Measurements from ENCODE around the gene APOO. TPM values are rescaled to one million over a fixed set of nuclear protein-coding genes. Genes with fewer than 3 reads are reported as not detected.
"Not testable (repeated sequence)": the region's sequence is repeated elsewhere in the genome, so short reads cannot be mapped to it uniquely, and the experiment has no call there.

The APOO gene
- total RNA-seq, 1 experiment from 2014 or later = 34.5 TPM

DNA sequence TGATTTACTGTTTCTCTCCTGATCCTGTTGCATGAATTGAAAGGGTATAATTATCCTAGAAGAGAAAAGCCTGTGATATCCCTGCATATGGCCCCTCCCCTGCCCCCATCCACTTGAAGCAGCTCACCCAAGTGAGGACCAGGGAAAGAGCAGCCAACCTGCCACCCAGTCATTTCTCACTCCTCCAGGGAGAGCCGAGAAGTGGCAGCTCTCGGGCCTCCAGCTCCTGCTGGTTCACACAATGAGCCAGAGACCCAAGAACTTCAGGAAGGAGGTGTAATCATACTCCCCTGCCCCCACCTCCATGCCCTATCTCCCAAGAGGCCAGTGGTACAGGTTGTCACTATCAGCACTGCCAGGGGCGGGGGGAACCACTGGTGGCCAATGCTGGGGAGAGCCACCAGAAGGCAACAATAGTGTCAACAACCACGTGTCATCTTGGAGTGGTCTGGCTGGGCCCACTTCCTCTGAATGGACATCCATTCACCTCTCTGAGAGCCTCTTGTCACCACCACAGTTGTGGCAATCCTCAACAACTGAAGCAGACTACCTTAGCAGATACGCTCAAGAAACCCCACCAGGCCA lies 42.9 kb downstream of the APOO start:
- Histone ChIP-seq H4K20me1 (ENCODE audit: insufficient read depth) (no peaks in the 10 kb centered on the region), H3K4me3 (replicated peaks in 1 of 2; ENCODE audit: low read depth in 1 of 2, low read length in 2 of 2) (no peak overlapping the region), H3K9ac (ENCODE audit: low read length) (no peak overlapping the region), H3K9me3 (ENCODE audit: control insufficient read depth in 1 of 2, insufficient read depth in 1 of 2, low read depth in 1 of 2, low read length in 2 of 2) (no peaks in the 10 kb centered on the region), H3K36me3 (ENCODE audit: control insufficient read depth in 1 of 2, insufficient read depth in 2 of 2, low read length in 2 of 2) (no peaks in the 10 kb centered on the region), H3K4me1 (ENCODE audit: control insufficient read depth in 1 of 2, insufficient read depth in 2 of 2, low read length in 2 of 2) (no peaks in the 10 kb centered on the region), H3K27me3 (ENCODE audit: insufficient read depth, low read length) (no peaks in the 10 kb centered on the region), H2AFZ (ENCODE audit: low read depth, low read length, poor library complexity, severe bottlenecking) (no peak overlapping the region), H3K9me2 (ENCODE audit: insufficient read depth) (no peaks in the 10 kb centered on the region), H3K79me2 (ENCODE audit: insufficient read depth, low read length) (no peaks in the 10 kb centered on the region), H3K27ac (ENCODE audit: low read depth, low read length) (no peak overlapping the region), H3K4me2 (ENCODE audit: low read length) (no peak overlapping the region)
- no peak for TF ChIP-seq TCF7L2 (IDR thresholded peaks at IDR 0.05; ENCODE audit: borderline replicate concordance, extremely low read depth, insufficient read depth, insufficient read length)
- TF ChIP-seq SRF (IDR thresholded peaks at IDR 0.05; ENCODE audit: low read depth) = no peak
- TF ChIP-seq RAD21 (IDR thresholded peaks at IDR 0.05; ENCODE audit: low read depth) = no peak
- TF ChIP-seq POLR2A (IDR thresholded peaks at IDR 0.05; ENCODE audit: borderline replicate concordance, extremely low read depth, insufficient read depth, insufficient read length) = no peak
- ATAC-seq (no peak), DNase-seq (ENCODE audit: low read depth, low spot score) (no peak)
- ChIA-PET POLR2A (no interaction called here), RAD21 (ENCODE audit: low non-redundant PET in 1 of 2, low total read pairs in 2 of 2, uncharacterized antibody in 2 of 2, unreplicated experiment in 2 of 2) (no interaction called here), CTCF (no interaction called here)
- BruUV-seq (replicated peaks) = no TSS peak
- intact Hi-C loops (cut with micrococcal nuclease) = no loop called here

- CTCF ChIA-PET = not testable (repeated sequence)
These were observed 45.8 kb downstream of the APOO start for GRCh38 chrX:23861952-23862351.

More at GRCh38 chrX:23861952-23862351, 45.8 kb downstream of the APOO start:
- BruUV-seq (replicated peaks); RAD21 ChIA-PET (ENCODE audit: low non-redundant PET in 1 of 2, low total read pairs in 2 of 2, uncharacterized antibody in 2 of 2, unreplicated experiment in 2 of 2); H3K9ac ChIP-seq (ENCODE audit: low read length); H3K4me2 ChIP-seq (ENCODE audit: low read length); DNase-seq (ENCODE audit: low read depth, low spot score); POLR2A ChIA-PET; H3K27ac ChIP-seq (ENCODE audit: low read depth, low read length); intact Hi-C loops (cut with micrococcal nuclease); H3K9me3 ChIP-seq (ENCODE audit: control insufficient read depth in 1 of 2, insufficient read depth in 1 of 2, low read depth in 1 of 2, low read length in 2 of 2); H3K9me2 ChIP-seq (ENCODE audit: insufficient read depth); H2AFZ ChIP-seq (ENCODE audit: low read depth, low read length, poor library complexity, severe bottlenecking); H4K20me1 ChIP-seq (ENCODE audit: insufficient read depth); H3K27me3 ChIP-seq (ENCODE audit: insufficient read depth, low read length); H3K36me3 ChIP-seq (ENCODE audit: control insufficient read depth in 1 of 2, insufficient read depth in 2 of 2, low read length in 2 of 2); H3K4me3 ChIP-seq (replicated peaks in 1 of 2; ENCODE audit: low read depth in 1 of 2, low read length in 2 of 2); ATAC-seq; H3K4me1 ChIP-seq (ENCODE audit: control insufficient read depth in 1 of 2, insufficient read depth in 2 of 2, low read length in 2 of 2); H3K79me2 ChIP-seq (ENCODE audit: insufficient read depth, low read length): not testable (repeated sequence)

Measured in HCT116 (cell line).